ENCODE data around the gene DEUP1. TPM values are rescaled to one million over a fixed set of nuclear protein-coding genes. Genes with fewer than 3 reads are reported as not detected.

Gene DEUP1
- total and polyA plus RNA-seq, 4 donors, result 0.09 to 0.19 TPM; not detected in 2

- Histone ChIP-seq H3K9ac (ENCODE audit: low read depth in 1 of 2, low read length in 2 of 2) (no peak overlapping the region), H3K4me1 (ENCODE audit: control insufficient read depth in 4 of 4, insufficient read depth in 4 of 4, low read length in 3 of 4) (no peaks in the 10 kb centered on the region), H3K27me3 (ENCODE audit: control insufficient read depth in 4 of 4, insufficient read depth in 4 of 4, low read length in 3 of 4) (no peaks in the 10 kb centered on the region), H3K9me3 (ENCODE audit: control insufficient read depth in 4 of 4, low read length in 3 of 4) (no peaks in the 10 kb centered on the region), H3K4me3 (ENCODE audit: low read depth in 1 of 3, low read length in 3 of 3) (no peak overlapping the region), H3K36me3 (ENCODE audit: control insufficient read depth in 4 of 4, insufficient read depth in 3 of 4, low read depth in 1 of 4, low read length in 3 of 4) (no peaks in the 10 kb centered on the region), H3K27ac (ENCODE audit: low read depth in 1 of 2, low read length in 2 of 2) (no peak overlapping the region)
- DNase-seq (ENCODE audit: low spot score), result no peak
- WGBS, result 85% methylated on average over 3 of the region's 3 CpGs
- TF ChIP-seq CTCF (IDR thresholded peaks at IDR 0.05; ENCODE audit: low read depth, low read length, missing input control) (no peak), SP1 (IDR thresholded peaks at IDR 0.05) (no peak), REST (IDR thresholded peaks at IDR 0.05) (no peak), YY1 (IDR thresholded peaks at IDR 0.05) (no peak), HNF4A (conservative IDR thresholded peaks at IDR 0.05) (no peak), RAD21 (IDR thresholded peaks at IDR 0.05) (no peak), GABPA (IDR thresholded peaks at IDR 0.05 in 1 of 2, conservative IDR thresholded peaks at IDR 0.05 in 1 of 2) (no peak), NR2F2 (IDR thresholded peaks at IDR 0.05) (no peak), EGR1 (IDR thresholded peaks at IDR 0.05; ENCODE audit: low read depth in 2 of 2) (no peak), RXRA (IDR thresholded peaks at IDR 0.05) (no peak), MAX (IDR thresholded peaks at IDR 0.05) (no peak), TAF1 (conservative IDR thresholded peaks at IDR 0.05) (no peak), FOXA2 (IDR thresholded peaks at IDR 0.05) (no peak), FOXA1 (IDR thresholded peaks at IDR 0.05) (no peak), ATF3 (IDR thresholded peaks at IDR 0.05) (no peak), ZBTB33 (IDR thresholded peaks at IDR 0.05) (no peak), JUND (IDR thresholded peaks at IDR 0.05) (no peak), HNF4G (IDR thresholded peaks at IDR 0.05) (no peak)
These were observed 65.8 kb downstream of the DEUP1 start for GRCh38 chr11:93396316-93396715.

Data from liver (tissue), 9 donors.